ENCODE measurements around the gene UNC45B. TPM values are rescaled to one million over a fixed set of nuclear protein-coding genes. Genes with fewer than 3 reads are reported as not detected.
"Not testable (repeated sequence)": the region's sequence is repeated elsewhere in the genome, so short reads cannot be mapped to it uniquely, and the experiment has no call there.

The UNC45B gene
- total RNA-seq, 1 experiment from 2014 or later, result not detected

GRCh38 chr17:35224436-35224835 is 76.8 kb downstream of the UNC45B start:
- TF ChIP-seq CTCF (IDR thresholded peaks at IDR 0.05; ENCODE audit: unreplicated experiment), result no peak
- Mint-ChIP-seq H3K4me3 (ENCODE audit: unreplicated experiment) (no peak overlapping the region), H3K36me3 (ENCODE audit: insufficient read depth, unreplicated experiment) (no peaks in the 10 kb centered on the region), H3K9me3 (ENCODE audit: unreplicated experiment) (no peaks in the 10 kb centered on the region), H3K4me1 (ENCODE audit: insufficient read depth, unreplicated experiment) (no peaks in the 10 kb centered on the region), H3K27me3 (ENCODE audit: insufficient read depth, unreplicated experiment) (no peaks in the 10 kb centered on the region), H3K27ac (ENCODE audit: low read depth, unreplicated experiment) (no peak overlapping the region)
- DNase-seq (ENCODE audit: unreplicated experiment), result no peak
- POLR2A ChIA-PET, result no interaction called here
- BruUV-seq (replicated peaks), result no TSS peak
- intact Hi-C loops (cut with micrococcal nuclease), result no loop called here
- CTCF ChIA-PET, result interaction anchor here (0.6 to 0.7 kb wide), 3 partner anchors 14 to 105 kb away, joined by 3 to 4 read pairs (median 3); no protein-coding TSS in a partner anchor

- no peaks in the 10 kb centered on the region for H3K36me3 Mint-ChIP-seq (ENCODE audit: insufficient read depth, unreplicated experiment)
- BruUV-seq (replicated peaks), result no TSS peak
- ChIA-PET POLR2A (no interaction called here), CTCF (interaction anchor here (0.6 to 1.8 kb wide), 5 partner anchors 10 to 545 kb away, joined by 3 to 6 read pairs (median 4); no protein-coding TSS in a partner anchor)
- H3K27ac Mint-ChIP-seq (ENCODE audit: low read depth, unreplicated experiment), result no peak overlapping the region
- H3K27me3 Mint-ChIP-seq (ENCODE audit: insufficient read depth, unreplicated experiment), result peaks cover 14% of the 10 kb centered on the region
- no peaks in the 10 kb centered on the region for H3K4me1 Mint-ChIP-seq (ENCODE audit: insufficient read depth, unreplicated experiment)
- no peak for DNase-seq (ENCODE audit: unreplicated experiment)
- intact Hi-C loops (cut with micrococcal nuclease), result no loop called here
- TF ChIP-seq CTCF (IDR thresholded peaks at IDR 0.05; ENCODE audit: unreplicated experiment), result no peak
- H3K4me3 Mint-ChIP-seq (ENCODE audit: unreplicated experiment), result no peak overlapping the region
- H3K9me3 Mint-ChIP-seq (ENCODE audit: unreplicated experiment), result no peaks in the 10 kb centered on the region
These were observed 79.9 kb downstream of the UNC45B start for GRCh38 chr17:35227546-35227945.

- H3K9me3 Mint-ChIP-seq (ENCODE audit: unreplicated experiment), result no peaks in the 10 kb centered on the region
- ChIA-PET POLR2A (no interaction called here), CTCF (interaction anchor here (1.8 kb wide), 1 partner anchor 8 kb away, joined by 5 read pairs; no protein-coding TSS in a partner anchor)
- H3K36me3 Mint-ChIP-seq (ENCODE audit: insufficient read depth, unreplicated experiment), result no peaks in the 10 kb centered on the region
- intact Hi-C loops (cut with micrococcal nuclease), result no loop called here
- no peaks in the 10 kb centered on the region for H3K4me1 Mint-ChIP-seq (ENCODE audit: insufficient read depth, unreplicated experiment)
- no peak for DNase-seq (ENCODE audit: unreplicated experiment)
- H3K4me3 Mint-ChIP-seq (ENCODE audit: unreplicated experiment), result no peak overlapping the region
- TF ChIP-seq CTCF (IDR thresholded peaks at IDR 0.05; ENCODE audit: unreplicated experiment), result no peak
- no TSS peak for BruUV-seq (replicated peaks)
- no peak overlapping the region for H3K27ac Mint-ChIP-seq (ENCODE audit: low read depth, unreplicated experiment)
- peaks cover 14% of the 10 kb centered on the region for H3K27me3 Mint-ChIP-seq (ENCODE audit: insufficient read depth, unreplicated experiment)
These were observed 82.0 kb downstream of the UNC45B start for GRCh38 chr17:35229638-35230037.

GRCh38 chr17:35234315-35234714 is 86.7 kb downstream of the UNC45B start:
- H3K9me3 Mint-ChIP-seq (ENCODE audit: unreplicated experiment); POLR2A ChIA-PET; H3K27ac Mint-ChIP-seq (ENCODE audit: low read depth, unreplicated experiment); DNase-seq (ENCODE audit: unreplicated experiment); CTCF ChIA-PET; BruUV-seq (replicated peaks); intact Hi-C loops (cut with micrococcal nuclease); H3K36me3 Mint-ChIP-seq (ENCODE audit: insufficient read depth, unreplicated experiment); H3K4me3 Mint-ChIP-seq (ENCODE audit: unreplicated experiment): not testable (repeated sequence)
- Mint-ChIP-seq H3K4me1 (ENCODE audit: insufficient read depth, unreplicated experiment) (peaks cover 17% of the 10 kb centered on the region), H3K27me3 (ENCODE audit: insufficient read depth, unreplicated experiment) (peaks cover 14% of the 10 kb centered on the region)

- ChIA-PET POLR2A (interaction anchor here (1.1 kb wide), 1 partner anchor 12 kb away, joined by 4 read pairs; no protein-coding TSS in a partner anchor), CTCF (interaction anchor here (0.6 to 0.8 kb wide), 3 partner anchors 54 to 152 kb away, joined by 3 to 4 read pairs (median 4); no protein-coding TSS in a partner anchor)
- DNase-seq (ENCODE audit: unreplicated experiment), result no peak
- Mint-ChIP-seq H3K27me3 (ENCODE audit: insufficient read depth, unreplicated experiment) (peaks cover 9% of the 10 kb centered on the region), H3K4me1 (ENCODE audit: insufficient read depth, unreplicated experiment) (peaks cover 25% of the 10 kb centered on the region), H3K36me3 (ENCODE audit: insufficient read depth, unreplicated experiment) (no peaks in the 10 kb centered on the region), H3K9me3 (ENCODE audit: unreplicated experiment) (no peaks in the 10 kb centered on the region), H3K27ac (ENCODE audit: low read depth, unreplicated experiment) (no peak overlapping the region), H3K4me3 (ENCODE audit: unreplicated experiment) (no peak overlapping the region)
- TF ChIP-seq CTCF (IDR thresholded peaks at IDR 0.05; ENCODE audit: unreplicated experiment), result no peak
- intact Hi-C loops (cut with micrococcal nuclease), result no loop called here
- no TSS peak for BruUV-seq (replicated peaks)
These were observed 87.7 kb downstream of the UNC45B start for GRCh38 chr17:35235289-35235688.
